ENCODE results near the gene MARVELD2. TPM values are rescaled to one million over a fixed set of nuclear protein-coding genes. Genes with fewer than 3 reads are reported as not detected.
"Not testable (repeated sequence)": the region's sequence is repeated elsewhere in the genome, so short reads cannot be mapped to it uniquely, and the experiment has no call there.

Gene MARVELD2
- total and polyA plus RNA-seq, 4 donors = 5.6 to 39.6 (median 15.9) TPM

GRCh38 chr5:69477170-69477569, 62.3 kb downstream of the MARVELD2 start:
- Histone ChIP-seq H3K9ac (ENCODE audit: insufficient read depth in 1 of 2, low read length in 2 of 2) (no peak overlapping the region), H3K27me3 (ENCODE audit: control insufficient read depth in 3 of 3, insufficient read depth in 3 of 3, low read length in 2 of 3) (no peaks in the 10 kb centered on the region), H3K36me3 (ENCODE audit: control insufficient read depth in 4 of 4, insufficient read depth in 4 of 4, low read length in 4 of 4) (no peaks in the 10 kb centered on the region), H3K27ac (ENCODE audit: low read depth in 1 of 2, low read length in 1 of 2) (no peak overlapping the region), H3K4me3 (no peak overlapping the region), H3K9me3 (ENCODE audit: control insufficient read depth in 4 of 4, insufficient read depth in 3 of 4, low read length in 3 of 4) (no peaks in the 10 kb centered on the region), H3K4me1 (ENCODE audit: control insufficient read depth in 5 of 5, insufficient read depth in 5 of 5, low read length in 5 of 5) (no peaks in the 10 kb centered on the region)
- WGBS, 2 donors = 6 to 10% methylated on average over 1 of the region's 1 CpG
- DNase-seq = no peak
- no peak for ATAC-seq (ENCODE audit: insufficient read depth, low FRiP score)
- TF ChIP-seq CTCF (IDR thresholded peaks at IDR 0.05; ENCODE audit: control extremely low read depth, extremely low read depth) = no peak

- H3K27me3 ChIP-seq (ENCODE audit: control insufficient read depth in 3 of 3, insufficient read depth in 3 of 3, low read length in 2 of 3); DNase-seq; ATAC-seq (ENCODE audit: insufficient read depth, low FRiP score); H3K4me1 ChIP-seq (ENCODE audit: control insufficient read depth in 5 of 5, insufficient read depth in 5 of 5, low read length in 5 of 5); H3K9me3 ChIP-seq (ENCODE audit: control insufficient read depth in 4 of 4, insufficient read depth in 3 of 4, low read length in 3 of 4); H3K4me3 ChIP-seq; H3K27ac ChIP-seq (ENCODE audit: low read depth in 1 of 2, low read length in 1 of 2); H3K9ac ChIP-seq (ENCODE audit: insufficient read depth in 1 of 2, low read length in 2 of 2); H3K36me3 ChIP-seq (ENCODE audit: control insufficient read depth in 4 of 4, insufficient read depth in 4 of 4, low read length in 4 of 4): not testable (repeated sequence)
- 84 to 98% methylated on average over 7 of the region's 7 CpGs for WGBS, 2 donors
These were observed 63.4 kb downstream of the MARVELD2 start for GRCh38 chr5:69478296-69478695.

- 38 to 58% methylated on average over 7 of the region's 7 CpGs for WGBS, 2 donors
- no peaks in the 10 kb centered on the region for H3K9me3 ChIP-seq (ENCODE audit: control insufficient read depth in 4 of 4, insufficient read depth in 3 of 4, low read length in 3 of 4)
- DNase-seq (no peak), ATAC-seq (ENCODE audit: insufficient read depth, low FRiP score) (no peak)
- H3K36me3 ChIP-seq (ENCODE audit: control insufficient read depth in 4 of 4, insufficient read depth in 4 of 4, low read length in 4 of 4) = no peaks in the 10 kb centered on the region
- H3K4me1 ChIP-seq (ENCODE audit: control insufficient read depth in 5 of 5, insufficient read depth in 5 of 5, low read length in 5 of 5) = no peaks in the 10 kb centered on the region
- no peak for TF ChIP-seq CTCF (IDR thresholded peaks at IDR 0.05; ENCODE audit: control extremely low read depth, extremely low read depth)
- no peak overlapping the region for H3K4me3 ChIP-seq
- H3K27me3 ChIP-seq (ENCODE audit: control insufficient read depth in 3 of 3, insufficient read depth in 3 of 3, low read length in 2 of 3) = no peaks in the 10 kb centered on the region
- no peak overlapping the region for H3K9ac ChIP-seq (ENCODE audit: insufficient read depth in 1 of 2, low read length in 2 of 2)
- H3K27ac ChIP-seq (ENCODE audit: low read depth in 1 of 2, low read length in 1 of 2) = no peak overlapping the region
These were observed 70.0 kb downstream of the MARVELD2 start for GRCh38 chr5:69484891-69485290.

GRCh38 chr5:69485471-69485870, 70.6 kb downstream of the MARVELD2 start:
- H3K36me3 ChIP-seq (ENCODE audit: control insufficient read depth in 4 of 4, insufficient read depth in 4 of 4, low read length in 4 of 4) = no peaks in the 10 kb centered on the region
- peaks cover 0 to 4% (median under 1%) of the 10 kb centered on the region in 3 donors for H3K27me3 ChIP-seq (ENCODE audit: control insufficient read depth in 3 of 3, insufficient read depth in 3 of 3, low read length in 2 of 3)
- H3K27ac ChIP-seq (ENCODE audit: low read depth in 1 of 2, low read length in 1 of 2) = no peak overlapping the region
- TF ChIP-seq CTCF (IDR thresholded peaks at IDR 0.05; ENCODE audit: control extremely low read depth, extremely low read depth) = no peak
- H3K4me3 ChIP-seq = no peak overlapping the region
- WGBS, 2 donors = 31 to 64% methylated on average over 1 of the region's 1 CpG
- H3K4me1 ChIP-seq (ENCODE audit: control insufficient read depth in 5 of 5, insufficient read depth in 5 of 5, low read length in 5 of 5) = no peaks in the 10 kb centered on the region
- no peak overlapping the region for H3K9ac ChIP-seq (ENCODE audit: insufficient read depth in 1 of 2, low read length in 2 of 2)
- no peak for DNase-seq
- no peaks in the 10 kb centered on the region for H3K9me3 ChIP-seq (ENCODE audit: control insufficient read depth in 4 of 4, insufficient read depth in 3 of 4, low read length in 3 of 4)
- ATAC-seq (ENCODE audit: insufficient read depth, low FRiP score) = no peak
